Upper lobe of right lung (tissue), 1 donor: ENCODE measurements around the gene BMP7. TPM values are rescaled to one million over a fixed set of nuclear protein-coding genes. Genes with fewer than 3 reads are reported as not detected.

Experiments used
- ATAC-seq: fragments of 200-7000 bp; cut with Tn5 transposase; one replicate; pipeline ENCODE4 v1.9.1; 2020; ENCODE audit warnings: mild to moderate bottlenecking, moderate library complexity
- DNase-seq: peaks from one replicate; pipeline ENCODE4 v3.0.0-alpha.2; 2020
- H3K27ac ChIP-seq: fragments of 200-600 bp; one replicate; pipeline ENCODE4 v1.8.0; 2022
- H3K27me3 ChIP-seq: fragments of 200-600 bp; one replicate; pipeline ENCODE4 v1.8.0; 2022; ENCODE audit warnings: mild to moderate bottlenecking
- H3K36me3 ChIP-seq: fragments of 200-600 bp; one replicate; pipeline ENCODE4 v1.8.0; 2022
- H3K4me1 ChIP-seq: fragments of 200-600 bp; one replicate; pipeline ENCODE4 v1.8.0; 2022
- H3K4me3 ChIP-seq: fragments of 200-600 bp; one replicate; pipeline ENCODE4 v1.8.0; 2022; ENCODE audit warnings: mild to moderate bottlenecking
- H3K9me3 ChIP-seq: fragments of 200-600 bp; one replicate; pipeline ENCODE4 v1.8.0; 2022
- intact Hi-C: fragments of 100-400 bp; cut with DNase I; formaldehyde crosslinking; loops from one replicate; pipeline ENCODE4 v1.11.0; 2022
- total RNA-seq: library from RNA; stranded (reverse); fragmentation: NEBNext Ultra II Directional; extraction: Animal tissue kit (Norgen Biotek cat#: 25700); gene quantifications from one replicate; pipeline ENCODE4 v1.2.1, GENCODE V29; 2021
- TF ChIP-seq, protein P1 (sequence below): fragments of 200-600 bp; IDR thresholded peaks from one replicate; pipeline ENCODE4 v1.8.0; 2022; ENCODE audit warnings: antibody characterized with exemption
- donor health status: DM: no; HTN: yes; CAD: no; lungs with severe emphysema.

The BMP7 gene
- total RNA-seq, 1 donor from 2014 or later = 1.2 TPM

DNA sequence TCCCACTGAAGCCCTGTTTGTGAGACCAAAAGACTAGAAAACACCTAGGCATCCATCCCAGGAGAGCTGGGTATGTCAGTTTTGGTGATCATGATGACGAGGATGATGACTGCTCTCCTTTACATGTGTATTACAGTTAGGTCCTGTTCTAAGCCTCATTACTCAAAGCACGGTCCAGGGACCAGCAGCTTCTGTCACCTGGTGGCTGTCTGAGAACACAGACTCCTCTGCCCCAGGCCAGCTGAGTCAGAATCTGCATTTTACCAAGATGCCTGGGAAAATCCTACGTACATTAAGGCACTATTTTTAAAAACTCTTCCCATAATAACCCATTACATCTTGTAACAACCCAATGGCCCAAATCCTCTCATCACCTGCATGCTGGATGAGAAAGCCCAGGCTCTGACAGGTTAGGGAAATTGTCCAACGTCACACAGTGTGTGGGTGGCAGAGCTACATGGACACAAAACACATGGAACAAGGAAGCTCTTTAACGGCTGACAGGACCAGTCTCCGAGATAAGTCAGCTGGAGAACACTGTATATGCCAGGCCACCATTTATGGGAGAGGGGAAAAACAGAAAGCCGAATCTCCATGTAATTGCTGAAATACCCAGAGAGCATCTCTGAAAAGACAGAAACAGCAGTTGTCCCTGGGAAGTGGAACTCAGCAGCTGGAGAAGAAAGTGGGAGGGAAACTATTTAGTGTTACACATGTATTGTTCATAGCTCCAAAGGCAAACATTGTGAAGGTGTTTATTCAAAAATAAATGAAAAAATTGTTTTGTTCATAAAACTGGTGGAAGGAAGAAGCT, 65.4 kb downstream of the BMP7 start:
- Histone ChIP-seq H3K4me1 (no peaks in the 10 kb centered on the region), H3K9me3 (no peaks in the 10 kb centered on the region), H3K36me3 (no peaks in the 10 kb centered on the region), H3K27me3 (no peaks in the 10 kb centered on the region), H3K4me3 (no peak overlapping the region), H3K27ac (no peak overlapping the region)
- ATAC-seq = no peak
- no peak for DNase-seq
- TF ChIP-seq, protein P1, sequence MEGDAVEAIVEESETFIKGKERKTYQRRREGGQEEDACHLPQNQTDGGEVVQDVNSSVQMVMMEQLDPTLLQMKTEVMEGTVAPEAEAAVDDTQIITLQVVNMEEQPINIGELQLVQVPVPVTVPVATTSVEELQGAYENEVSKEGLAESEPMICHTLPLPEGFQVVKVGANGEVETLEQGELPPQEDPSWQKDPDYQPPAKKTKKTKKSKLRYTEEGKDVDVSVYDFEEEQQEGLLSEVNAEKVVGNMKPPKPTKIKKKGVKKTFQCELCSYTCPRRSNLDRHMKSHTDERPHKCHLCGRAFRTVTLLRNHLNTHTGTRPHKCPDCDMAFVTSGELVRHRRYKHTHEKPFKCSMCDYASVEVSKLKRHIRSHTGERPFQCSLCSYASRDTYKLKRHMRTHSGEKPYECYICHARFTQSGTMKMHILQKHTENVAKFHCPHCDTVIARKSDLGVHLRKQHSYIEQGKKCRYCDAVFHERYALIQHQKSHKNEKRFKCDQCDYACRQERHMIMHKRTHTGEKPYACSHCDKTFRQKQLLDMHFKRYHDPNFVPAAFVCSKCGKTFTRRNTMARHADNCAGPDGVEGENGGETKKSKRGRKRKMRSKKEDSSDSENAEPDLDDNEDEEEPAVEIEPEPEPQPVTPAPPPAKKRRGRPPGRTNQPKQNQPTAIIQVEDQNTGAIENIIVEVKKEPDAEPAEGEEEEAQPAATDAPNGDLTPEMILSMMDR = no peak
- intact Hi-C loops = no loop called here

DNA sequence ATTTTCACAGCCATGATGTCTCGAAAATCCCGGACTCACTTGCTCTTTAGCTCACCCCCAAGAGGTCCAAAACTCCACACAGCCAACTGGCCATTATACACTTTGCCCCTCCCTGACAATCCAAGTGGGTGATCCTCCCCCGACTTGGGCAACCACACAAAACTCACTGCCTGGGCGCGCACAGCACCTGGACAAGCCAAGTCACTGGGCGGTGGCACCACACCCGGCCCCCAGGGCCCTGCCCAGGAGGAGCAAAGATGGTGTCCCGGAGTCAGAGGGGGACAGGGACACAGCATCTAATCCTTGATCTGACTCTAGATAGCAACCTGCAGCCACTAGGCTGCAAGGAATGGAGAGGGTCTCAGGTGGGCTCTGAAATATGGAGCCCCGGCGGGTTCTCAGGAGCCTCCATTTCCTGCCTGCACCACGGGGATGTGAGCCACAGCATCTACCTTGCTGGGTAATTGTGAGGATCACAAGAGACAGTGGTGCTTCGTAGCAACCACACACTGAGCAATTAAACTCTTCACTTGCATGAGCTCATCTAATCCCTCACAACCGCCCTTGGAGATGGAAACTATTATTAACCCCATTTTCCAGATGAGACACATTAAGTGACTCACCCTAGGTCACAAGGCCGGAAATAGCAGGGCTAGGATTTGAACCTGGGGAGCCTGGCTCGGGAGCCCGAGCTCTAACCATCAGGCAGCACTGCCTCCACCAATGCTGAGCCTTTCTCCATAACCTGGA, 66.6 kb downstream of the BMP7 start:
- no peaks in the 10 kb centered on the region for H3K36me3 ChIP-seq
- H3K27me3 ChIP-seq = no peaks in the 10 kb centered on the region
- intact Hi-C loops = no loop called here
- no peak overlapping the region for H3K4me3 ChIP-seq
- no peaks in the 10 kb centered on the region for H3K4me1 ChIP-seq
- ATAC-seq (no peak), DNase-seq (no peak)
- H3K9me3 ChIP-seq = no peaks in the 10 kb centered on the region
- TF ChIP-seq, protein P1 = no peak
- no peak overlapping the region for H3K27ac ChIP-seq

DNA sequence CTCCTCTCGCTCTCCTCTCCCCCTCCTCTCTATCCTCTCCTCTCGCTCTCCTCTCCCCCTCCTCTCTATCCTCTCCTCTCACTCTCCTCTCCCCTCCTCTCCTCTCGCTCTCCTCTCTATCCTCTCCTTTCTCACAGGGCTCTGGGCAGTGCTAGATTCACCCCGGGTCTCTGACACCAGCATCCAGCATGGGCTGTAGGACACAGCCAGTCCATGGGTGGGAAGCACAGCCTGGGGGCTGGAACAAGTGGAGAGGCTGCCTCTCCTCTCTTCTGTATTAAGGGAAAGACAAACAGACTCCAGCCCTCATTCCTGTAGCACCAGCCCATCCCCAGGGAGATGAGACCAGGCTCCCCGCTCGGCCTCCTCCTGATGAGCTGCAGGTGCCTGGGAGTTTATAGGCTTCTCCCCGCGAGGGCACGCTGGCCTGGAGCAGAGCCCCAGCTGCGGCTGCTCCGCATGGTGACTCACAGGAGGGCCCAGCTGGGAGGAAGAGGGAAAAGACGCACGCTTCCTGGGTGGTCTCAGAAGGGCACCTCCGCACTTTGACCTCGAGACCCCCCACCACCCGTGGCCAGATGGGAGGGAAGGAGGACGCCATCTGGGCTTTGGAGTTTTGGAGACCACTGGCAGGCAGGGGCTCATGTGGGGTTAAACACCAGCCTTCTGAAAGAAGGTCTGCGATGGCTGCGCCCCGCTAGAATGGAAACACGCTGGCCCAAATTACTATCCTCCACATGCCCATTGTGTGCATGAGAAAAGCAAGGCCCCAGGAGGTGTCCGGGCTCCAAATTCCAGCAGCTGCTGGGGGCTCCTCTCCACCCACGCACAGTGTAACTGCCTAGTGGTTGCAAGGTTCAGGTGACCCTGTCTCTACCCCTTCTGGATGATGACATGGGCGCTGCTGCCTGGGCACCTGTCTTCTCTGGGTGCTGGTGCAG, 68.0 kb downstream of the BMP7 start:
- Histone ChIP-seq H3K4me3 (no peak overlapping the region), H3K36me3 (no peaks in the 10 kb centered on the region), H3K4me1 (no peaks in the 10 kb centered on the region), H3K27ac (no peak overlapping the region), H3K9me3 (no peaks in the 10 kb centered on the region), H3K27me3 (no peaks in the 10 kb centered on the region)
- no peak for DNase-seq
- ATAC-seq = no peak
- intact Hi-C loops = no loop called here
- TF ChIP-seq, protein P1 = no peak

DNA sequence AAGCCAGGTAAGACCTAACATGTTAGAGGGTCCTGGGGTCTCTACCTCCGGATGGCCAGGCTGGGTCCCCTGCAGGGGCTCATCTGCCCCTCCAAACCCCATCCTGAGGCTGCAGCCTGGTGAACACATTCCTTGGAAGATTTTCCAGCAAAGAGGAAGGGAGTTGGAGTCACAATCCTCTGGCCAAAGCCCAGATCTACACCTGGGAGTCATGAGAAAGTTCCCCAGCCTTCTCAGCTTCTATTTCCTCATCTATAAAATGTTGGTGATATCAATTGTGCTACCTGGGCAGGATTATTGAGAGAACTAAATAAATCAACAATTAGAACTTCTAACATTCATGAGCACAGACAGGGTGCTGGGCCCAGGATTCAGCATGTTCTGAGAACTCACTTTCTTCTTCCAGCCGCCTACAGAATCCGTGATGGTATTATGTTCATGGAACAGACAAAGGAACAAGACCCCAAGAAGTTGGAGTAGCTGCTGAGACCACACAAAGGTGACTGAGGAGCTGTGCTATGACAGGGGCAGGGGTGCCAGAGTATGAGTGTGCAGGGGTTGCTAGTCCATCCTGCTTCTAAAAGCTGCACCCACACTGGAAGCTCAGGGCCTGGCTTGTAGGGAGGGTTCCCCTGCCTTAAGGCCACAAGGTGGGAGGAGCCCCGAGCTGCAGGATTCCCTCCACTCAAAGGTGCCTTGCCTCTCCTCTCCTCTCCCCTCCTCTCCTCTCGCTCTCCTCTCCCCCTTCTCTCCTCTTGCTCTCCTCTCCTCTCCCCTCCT, 68.9 kb downstream of the BMP7 start:
- no peak overlapping the region for H3K4me3 ChIP-seq
- ATAC-seq (no peak), DNase-seq (no peak)
- no peaks in the 10 kb centered on the region for H3K4me1 ChIP-seq
- TF ChIP-seq, protein P1 = no peak
- H3K9me3 ChIP-seq = no peaks in the 10 kb centered on the region
- H3K27ac ChIP-seq = no peak overlapping the region
- intact Hi-C loops = no loop called here
- no peaks in the 10 kb centered on the region for H3K36me3 ChIP-seq
- H3K27me3 ChIP-seq = no peaks in the 10 kb centered on the region
